ENCODE data around the gene ATP2C1.
"Not testable (repeated sequence)": the region's sequence is repeated elsewhere in the genome, so short reads cannot be mapped to it uniquely, and the experiment has no call there.

The ATP2C1 gene

GRCh38 chr3:130893376-130894129 lies at the start of gene ATP2C1:
Gene ATP2C1, plus strand, starts transcription at chr3:130894084. Its CDS starts 686 bp downstream, at chr3:130894770.
- DNase-seq (ENCODE audit: low read depth in 2 of 2): peak; percentile 71 to 76

DNA sequence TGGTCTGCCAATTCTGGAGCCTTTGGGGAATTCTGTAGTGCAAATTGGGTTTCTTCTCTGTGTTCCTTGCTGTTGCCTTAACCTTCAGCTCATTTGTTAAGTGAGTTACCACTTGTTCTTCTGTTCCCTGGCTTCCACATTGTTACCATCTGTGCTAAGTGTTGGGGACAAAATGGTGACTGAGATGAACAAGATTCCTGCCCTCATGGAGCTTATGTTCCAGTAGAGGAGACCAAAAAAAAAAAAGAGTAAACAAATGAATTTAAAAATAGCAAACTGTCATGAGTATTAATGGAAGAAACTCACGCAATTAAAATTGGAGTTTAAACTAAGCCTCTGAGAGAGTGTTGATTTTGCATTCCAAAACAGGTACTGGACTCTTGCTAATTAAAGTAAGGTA lies 49.4 kb upstream of the ATP2C1 start:
- no peak for DNase-seq (ENCODE audit: low read depth in 2 of 2)

- no peak for DNase-seq (ENCODE audit: low read depth in 2 of 2)
Measured at GRCh38 chr3:130846181-130846580, 47.7 kb upstream of the ATP2C1 start.

DNA sequence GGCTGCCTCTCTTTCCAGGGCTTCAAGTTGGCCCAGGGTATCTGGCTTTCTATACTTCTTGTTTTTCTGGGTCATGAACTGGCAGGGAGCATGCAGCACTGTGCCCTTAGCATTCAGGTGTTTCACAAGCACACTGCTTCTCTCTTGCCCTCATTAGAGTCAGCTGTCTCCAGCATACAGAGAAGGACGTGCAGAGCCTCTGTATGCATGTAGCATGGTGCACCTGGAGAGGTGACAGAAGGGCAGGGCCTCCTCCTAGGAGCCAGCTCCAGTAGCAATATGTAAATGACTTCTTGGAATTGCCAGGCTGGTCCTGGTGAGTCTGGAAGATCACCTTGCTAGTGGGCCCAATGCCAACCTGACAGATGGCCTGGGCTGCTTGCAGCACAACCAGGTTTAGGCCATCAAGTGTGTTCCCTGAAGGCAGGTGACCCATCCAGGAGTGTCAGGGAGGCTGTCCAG lies 44.8 kb upstream of the ATP2C1 start:
- no peak for DNase-seq (ENCODE audit: low read depth in 2 of 2)

GRCh38 chr3:130850044-130850797 lies 43.7 kb upstream of the ATP2C1 start:
- peak in 1 of 2 donors; percentile 10 for DNase-seq (ENCODE audit: low read depth in 2 of 2)

DNA sequence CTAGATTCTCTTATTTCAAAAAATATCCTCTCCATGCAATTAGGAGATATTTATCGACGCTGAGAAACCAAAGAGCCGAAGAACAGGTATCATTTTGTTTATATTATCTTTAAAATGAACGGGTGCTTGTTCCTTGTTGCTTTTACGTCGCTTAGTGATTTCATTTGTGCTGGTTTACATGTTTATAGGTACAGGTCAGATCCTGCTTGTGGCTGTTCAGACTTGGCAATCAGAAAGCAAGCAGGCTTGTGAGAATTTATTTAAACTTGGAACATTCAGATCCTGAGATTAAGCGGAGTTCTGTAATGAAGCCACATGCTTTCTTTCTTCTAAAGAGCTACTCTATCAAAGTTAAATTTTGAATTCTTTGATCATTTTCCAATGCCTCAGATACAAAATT lies 43.0 kb upstream of the ATP2C1 start:
- no peak for DNase-seq (ENCODE audit: low read depth in 2 of 2)

- no peak for DNase-seq (ENCODE audit: low read depth in 2 of 2)
Measured at GRCh38 chr3:130851277-130851676, 42.6 kb upstream of the ATP2C1 start.

DNA sequence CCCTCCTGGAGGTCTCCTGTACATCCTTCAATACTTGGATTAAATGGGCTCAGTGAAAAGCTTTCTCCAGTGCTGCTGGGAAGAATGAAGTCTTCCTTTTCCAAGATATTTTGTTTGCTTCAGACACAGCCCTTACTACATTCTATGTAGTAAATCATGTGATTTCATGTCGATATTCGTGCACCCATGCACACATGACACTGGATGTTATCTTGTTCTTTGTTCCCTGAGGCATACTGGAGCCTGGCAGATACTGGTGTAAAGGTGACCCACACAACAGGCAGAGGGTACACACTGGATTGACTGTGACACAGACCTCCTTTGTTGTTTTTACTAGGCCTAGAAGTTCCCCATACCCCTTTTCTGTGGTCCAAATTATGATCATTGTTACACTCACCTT lies 40.3 kb upstream of the ATP2C1 start:
- DNase-seq (ENCODE audit: low read depth in 2 of 2): no peak

DNA sequence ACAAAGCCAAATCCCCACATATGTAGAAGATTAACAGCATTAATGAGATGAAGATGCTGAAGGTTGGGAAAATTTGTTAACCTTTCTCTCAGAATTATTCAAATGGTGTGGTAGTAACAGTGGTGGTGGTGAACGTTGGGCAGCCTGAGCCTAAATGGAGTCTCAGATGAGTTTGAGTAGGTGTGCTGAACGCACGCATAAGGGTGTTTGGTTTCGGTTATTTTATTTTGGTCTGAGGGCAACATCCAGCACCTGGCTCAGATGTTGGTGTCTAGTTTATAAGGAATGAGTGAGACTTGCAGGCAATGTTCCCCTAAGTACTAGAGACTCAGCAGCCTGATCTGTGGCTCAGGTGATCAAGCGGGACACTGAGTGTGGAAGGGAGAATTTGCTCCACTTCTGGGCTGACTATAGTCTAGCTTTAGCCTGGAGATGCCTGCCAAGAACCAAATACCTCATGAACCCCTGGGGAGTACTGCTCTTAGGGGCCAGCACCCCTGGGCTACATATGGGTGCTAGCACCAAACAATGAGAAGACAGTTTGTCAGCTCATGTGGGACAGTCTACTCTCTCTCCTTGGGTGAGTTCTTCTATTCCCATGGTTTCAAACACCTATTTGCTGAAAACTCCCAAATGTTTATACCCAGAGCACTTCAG lies 39.5 kb upstream of the ATP2C1 start:
- DNase-seq (ENCODE audit: low read depth in 2 of 2): no peak

DNA sequence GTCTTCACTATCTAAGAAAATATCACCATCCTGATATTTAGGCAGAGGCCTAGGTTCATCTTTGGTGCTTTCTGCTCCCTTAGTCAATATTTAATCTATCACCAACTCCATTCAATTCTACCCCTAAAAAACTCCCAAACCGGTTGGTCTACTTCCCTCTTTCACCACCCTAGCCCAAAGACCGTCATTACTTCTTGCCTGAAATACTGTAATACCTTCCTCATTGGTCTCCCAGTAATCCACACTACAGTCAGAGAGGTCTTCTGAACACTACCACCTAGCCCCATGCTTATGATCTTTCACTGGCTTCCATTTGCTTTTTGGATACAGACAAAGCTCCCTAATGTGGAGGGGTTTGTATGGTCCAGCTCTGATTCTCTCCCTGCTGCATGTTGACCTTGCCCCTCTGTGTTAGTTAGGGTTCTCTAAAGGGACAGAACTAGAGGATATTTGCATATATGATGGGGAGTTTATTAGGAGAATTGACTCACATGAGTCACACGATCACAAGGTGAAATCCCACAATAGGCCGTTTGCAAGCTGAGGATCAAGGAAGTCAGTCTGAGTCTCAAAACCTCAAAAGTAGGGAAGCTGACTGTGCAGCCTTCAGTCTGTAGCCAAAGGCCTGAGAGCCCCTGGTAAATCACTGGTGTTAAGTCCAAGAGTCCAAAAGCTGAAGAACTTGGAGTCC lies 36.4 kb upstream of the ATP2C1 start:
- no peak for DNase-seq (ENCODE audit: low read depth in 2 of 2)

DNA sequence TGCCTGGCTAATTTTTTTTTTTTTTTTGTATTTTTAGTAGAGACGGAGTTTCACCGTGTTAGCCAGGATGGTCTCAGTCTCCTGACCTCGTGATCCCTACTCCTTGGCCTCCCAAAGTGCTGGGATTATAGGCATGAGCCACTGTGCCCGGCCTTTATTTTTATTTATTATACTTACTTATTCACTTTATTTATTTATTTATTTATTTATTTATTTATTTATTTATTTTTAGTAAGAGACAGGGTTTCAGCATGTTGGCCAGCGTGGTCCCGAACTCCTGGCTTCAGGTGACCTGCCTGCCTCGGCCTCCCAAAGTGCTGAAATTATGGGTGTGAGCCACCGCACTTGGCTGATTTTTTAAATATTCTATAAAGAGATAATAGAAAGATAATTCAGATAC lies 31.8 kb upstream of the ATP2C1 start:
- DNase-seq (ENCODE audit: low read depth in 2 of 2): not testable (repeated sequence)

GRCh38 chr3:130865489-130865888 lies 28.4 kb upstream of the ATP2C1 start:
- DNase-seq (ENCODE audit: low read depth in 2 of 2): no peak

DNA sequence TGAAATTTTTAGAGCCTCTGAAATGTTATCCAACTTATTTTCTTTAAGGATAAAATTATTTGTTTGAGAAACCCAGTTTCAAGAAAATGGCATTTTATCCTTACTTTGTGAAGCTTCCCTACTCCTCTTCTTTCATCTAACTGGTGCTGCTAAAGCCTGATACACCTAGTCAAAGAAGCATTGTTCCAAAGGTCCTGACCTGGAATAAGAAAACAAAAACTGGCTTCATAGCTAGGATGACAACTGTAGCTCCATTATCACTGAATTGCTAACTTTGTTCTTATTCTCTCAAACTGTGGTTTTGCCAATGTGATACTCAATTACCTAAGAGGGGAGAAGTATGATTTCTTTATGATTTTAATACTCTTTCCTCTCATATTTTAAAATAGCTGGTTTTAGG lies 27.6 kb upstream of the ATP2C1 start:
- no peak for DNase-seq (ENCODE audit: low read depth in 2 of 2)

- DNase-seq (ENCODE audit: low read depth in 2 of 2): no peak
Measured at GRCh38 chr3:130870423-130870822, 23.5 kb upstream of the ATP2C1 start.

DNA sequence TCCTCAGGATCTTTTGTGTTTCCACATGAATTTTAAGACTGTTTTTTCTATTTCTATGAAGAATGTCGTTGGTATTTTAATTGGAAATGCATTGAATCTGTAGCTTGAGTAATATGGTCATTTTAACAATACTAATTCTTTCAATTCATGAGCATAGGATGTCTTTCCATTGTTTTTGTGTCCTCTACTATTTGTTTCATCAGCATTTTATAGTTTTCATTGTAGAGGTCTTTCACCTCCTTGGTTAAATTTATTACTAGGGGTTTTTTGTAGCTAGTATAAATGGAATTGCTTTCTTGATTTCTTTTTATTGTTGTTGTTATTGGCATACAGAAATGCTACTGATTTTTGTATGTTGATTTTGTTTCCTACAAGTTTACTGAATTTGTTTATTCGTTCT lies 17.3 kb upstream of the ATP2C1 start:
- no peak for DNase-seq (ENCODE audit: low read depth in 2 of 2)

DNA sequence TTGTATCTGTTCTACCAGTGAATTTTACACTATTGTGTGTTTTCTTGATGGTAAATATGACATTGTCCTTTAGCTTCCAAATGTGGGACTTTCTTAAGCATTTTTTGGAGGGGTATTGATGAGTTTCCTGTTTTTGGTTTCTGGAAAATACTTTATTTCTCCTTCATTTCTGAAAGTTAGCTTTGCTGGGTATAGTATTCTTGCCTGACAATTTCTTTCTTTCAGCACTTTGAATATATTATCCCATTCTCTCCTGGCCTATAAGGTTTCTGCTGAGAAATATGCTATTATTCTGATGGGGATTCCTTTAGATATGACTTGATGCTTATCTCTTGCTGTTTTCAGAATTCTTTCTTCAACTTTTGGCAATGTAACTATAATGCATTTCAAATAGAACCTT lies 15.4 kb upstream of the ATP2C1 start:
- DNase-seq (ENCODE audit: low read depth in 2 of 2): no peak

DNA sequence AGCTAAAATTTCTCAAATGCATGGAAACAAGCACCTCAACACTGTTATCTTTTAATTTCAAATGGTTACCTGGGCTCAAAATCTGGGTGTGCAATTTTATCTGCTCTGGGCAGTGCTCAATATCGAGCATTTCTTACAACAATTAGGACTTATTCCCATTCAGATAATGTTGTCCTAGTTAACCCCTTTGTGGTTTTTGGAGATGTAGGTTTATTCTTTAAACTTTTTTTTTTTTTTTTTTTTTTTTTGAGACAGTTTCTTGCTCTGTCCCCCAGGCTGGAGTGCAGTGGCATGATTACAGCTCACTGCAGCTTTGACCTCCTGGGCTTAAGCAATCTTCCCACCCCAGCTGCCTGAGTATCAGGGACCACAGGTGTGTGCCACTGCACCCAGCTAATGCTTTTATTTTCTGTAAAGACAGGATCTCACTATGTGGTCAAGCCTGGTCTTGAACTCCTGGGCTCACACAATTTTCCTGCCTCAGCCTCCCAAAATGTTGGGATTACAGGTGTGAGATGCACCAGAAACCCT lies 4.4 kb upstream of the ATP2C1 start:
- DNase-seq (ENCODE audit: low read depth in 2 of 2): no peak

DNA sequence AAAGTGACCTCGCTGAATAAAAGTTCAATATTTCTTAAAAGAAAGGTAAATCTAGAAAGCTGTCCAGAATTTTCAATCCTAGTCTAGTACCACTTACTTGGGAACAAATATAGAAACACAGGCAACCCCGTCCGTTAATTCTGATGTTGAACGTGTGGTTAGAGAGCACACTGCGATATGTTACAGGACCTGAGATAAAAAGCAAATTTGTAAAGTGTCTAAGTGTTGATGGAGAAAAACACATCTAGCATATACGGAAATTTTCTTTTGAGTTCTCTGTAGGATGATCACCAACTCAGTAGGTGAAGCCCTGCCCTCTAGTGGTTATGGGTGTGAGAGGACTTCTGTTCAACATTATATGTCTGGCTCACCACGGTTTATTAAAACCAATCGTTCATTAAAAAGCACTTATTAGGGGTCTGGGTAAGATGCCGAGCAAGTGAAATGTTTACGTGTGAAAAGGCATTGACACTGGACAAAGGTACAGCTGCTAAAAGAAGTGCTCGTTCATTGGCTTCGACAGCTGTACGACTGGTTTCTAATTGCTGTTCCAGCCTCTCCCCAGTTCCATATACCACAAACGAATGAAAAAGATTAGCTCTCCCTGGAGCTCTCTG lies 1.0 kb upstream of the ATP2C1 start:
- peak; percentile 20 to 32 for DNase-seq (ENCODE audit: low read depth in 2 of 2)

- no peak for DNase-seq (ENCODE audit: low read depth in 2 of 2)
Measured at GRCh38 chr3:130894130-130894985, 474 bp downstream of the ATP2C1 start.

GRCh38 chr3:130894986-130895280 lies 1.0 kb downstream of the ATP2C1 start:
- DNase-seq (ENCODE audit: low read depth in 2 of 2): no peak

All from stimulated activated CD4-positive, alpha-beta T cell treated with anti-CD3 and anti-CD28 coated beads, Interleukin-1b, Interleukin-23, amount 100 ng/mL, for 1 hour (primary cell).